ENCODE data around the gene UROS.

The UROS gene

GRCh38 chr10:125792342-125793300, 30.4 kb downstream of the UROS start:
- WGBS, 2 experiments = 94% methylated on average over 14 of the region's 14 CpGs
- H3K27ac ChIP-seq (ENCODE audit: insufficient read depth, low read depth, low read length, poor library complexity, severe bottlenecking) = no peak overlapping the region
- no peaks in the 10 kb centered on the region for H3K27me3 ChIP-seq (ENCODE audit: control insufficient read depth, insufficient read depth, low read length, poor library complexity, severe bottlenecking)
- no peaks in the 10 kb centered on the region for H3K9me3 ChIP-seq (ENCODE audit: control insufficient read depth, low read length)
- H3K4me1 ChIP-seq (ENCODE audit: control insufficient read depth, insufficient read depth, low read length) = no peaks in the 10 kb centered on the region
- peaks cover 7% of the 10 kb centered on the region for H3K36me3 ChIP-seq (ENCODE audit: control insufficient read depth, insufficient read depth, low read length)
- no peak overlapping the region for H3K4me3 ChIP-seq (ENCODE audit: insufficient read depth, low read depth, low read length)

DNA sequence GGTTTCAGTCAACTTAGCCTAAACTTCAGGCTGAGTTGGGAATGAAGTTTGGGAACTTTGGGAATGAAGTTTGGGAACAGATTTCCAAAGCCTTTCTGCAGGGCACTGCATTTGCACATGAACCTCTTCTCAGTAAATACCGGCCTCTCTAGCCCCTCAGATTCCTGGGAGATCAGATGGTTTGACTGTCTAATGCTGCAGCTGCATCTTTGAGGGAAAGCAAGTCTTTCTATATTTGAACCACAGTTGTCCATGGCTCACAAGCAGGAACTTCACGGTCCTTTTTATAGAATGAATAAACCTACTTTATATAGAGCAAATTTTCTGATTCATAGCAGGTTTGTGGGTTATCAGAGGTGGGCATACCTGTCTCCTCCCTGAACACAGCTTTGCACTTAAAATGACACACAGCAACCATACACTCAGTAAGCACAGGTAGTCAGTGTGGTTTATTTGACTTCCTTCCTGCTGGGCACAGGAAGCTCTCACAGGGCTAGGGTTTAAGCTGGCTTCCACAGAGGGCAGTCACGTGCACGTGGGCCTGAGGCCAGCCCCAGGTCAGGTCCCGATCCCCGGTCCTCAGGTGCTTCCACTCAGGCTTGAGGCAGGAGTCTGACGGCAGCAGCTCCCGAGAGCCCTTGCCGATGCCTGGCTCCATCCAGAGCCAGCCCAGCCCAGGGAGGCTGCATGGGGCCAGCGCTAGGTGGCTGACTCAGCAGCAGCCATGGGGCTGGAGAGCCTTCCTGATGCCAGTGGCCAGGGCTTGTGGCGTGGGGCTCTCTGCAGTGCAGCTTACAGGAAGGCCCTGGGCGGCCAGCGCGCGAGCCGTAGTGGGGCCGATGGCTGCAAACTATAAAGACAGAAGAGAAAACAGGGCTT, 34.7 kb downstream of the UROS start:
- Histone ChIP-seq H3K27me3 (ENCODE audit: control insufficient read depth, insufficient read depth, low read length, poor library complexity, severe bottlenecking) (no peaks in the 10 kb centered on the region), H3K4me3 (ENCODE audit: insufficient read depth, low read depth, low read length) (no peak overlapping the region), H3K9me3 (ENCODE audit: control insufficient read depth, low read length) (no peaks in the 10 kb centered on the region), H3K4me1 (ENCODE audit: control insufficient read depth, insufficient read depth, low read length) (no peaks in the 10 kb centered on the region), H3K36me3 (ENCODE audit: control insufficient read depth, insufficient read depth, low read length) (peaks cover 7% of the 10 kb centered on the region), H3K27ac (ENCODE audit: insufficient read depth, low read depth, low read length, poor library complexity, severe bottlenecking) (no peak overlapping the region)
- WGBS, 2 experiments = 90 to 91% methylated on average over 16 of the region's 17 CpGs

- Histone ChIP-seq H3K9me3 (ENCODE audit: control insufficient read depth, low read length) (no peaks in the 10 kb centered on the region), H3K36me3 (ENCODE audit: control insufficient read depth, insufficient read depth, low read length) (no peaks in the 10 kb centered on the region), H3K27ac (ENCODE audit: insufficient read depth, low read depth, low read length, poor library complexity, severe bottlenecking) (no peak overlapping the region), H3K4me3 (ENCODE audit: insufficient read depth, low read depth, low read length) (no peak overlapping the region), H3K27me3 (ENCODE audit: control insufficient read depth, insufficient read depth, low read length, poor library complexity, severe bottlenecking) (no peaks in the 10 kb centered on the region), H3K4me1 (ENCODE audit: control insufficient read depth, insufficient read depth, low read length) (no peaks in the 10 kb centered on the region)
- WGBS, 2 experiments = 72% methylated on average over 8 to 9 of the region's 9 CpGs
Measured at GRCh38 chr10:125785791-125786190, 37.3 kb downstream of the UROS start.

DNA sequence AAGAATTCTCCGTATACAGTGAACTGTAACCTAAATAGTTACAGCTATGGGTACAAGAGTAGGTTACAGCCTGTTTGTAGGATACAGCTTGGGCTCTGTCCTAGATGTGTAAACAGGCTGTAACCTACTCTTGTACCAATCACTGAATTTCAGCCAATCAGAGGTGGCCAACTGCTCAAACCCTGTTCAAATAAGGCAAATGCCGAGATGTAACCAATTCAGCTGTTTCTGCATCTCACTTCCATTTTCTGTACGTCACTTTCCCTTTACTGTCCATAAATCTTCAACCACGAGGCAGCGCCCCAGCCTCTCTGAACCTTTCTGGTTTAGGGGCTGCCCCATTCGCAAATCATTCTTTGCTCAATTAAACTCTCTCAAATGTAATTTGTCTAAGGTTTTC, 39.1 kb downstream of the UROS start:
- Histone ChIP-seq H3K4me1 (ENCODE audit: control insufficient read depth, insufficient read depth, low read length) (no peaks in the 10 kb centered on the region), H3K27me3 (ENCODE audit: control insufficient read depth, insufficient read depth, low read length, poor library complexity, severe bottlenecking) (no peaks in the 10 kb centered on the region), H3K27ac (ENCODE audit: insufficient read depth, low read depth, low read length, poor library complexity, severe bottlenecking) (no peak overlapping the region), H3K36me3 (ENCODE audit: control insufficient read depth, insufficient read depth, low read length) (no peaks in the 10 kb centered on the region), H3K9me3 (ENCODE audit: control insufficient read depth, low read length) (no peaks in the 10 kb centered on the region), H3K4me3 (ENCODE audit: insufficient read depth, low read depth, low read length) (no peak overlapping the region)
- WGBS, 2 experiments = 96 to 98% methylated on average over 5 to 6 of the region's 6 CpGs

GRCh38 chr10:125783408-125783807, 39.6 kb downstream of the UROS start:
- WGBS, 2 experiments = 93 to 96% methylated on average over 7 of the region's 7 CpGs
- no peaks in the 10 kb centered on the region for H3K36me3 ChIP-seq (ENCODE audit: control insufficient read depth, insufficient read depth, low read length)
- H3K4me1 ChIP-seq (ENCODE audit: control insufficient read depth, insufficient read depth, low read length) = no peaks in the 10 kb centered on the region
- H3K27ac ChIP-seq (ENCODE audit: insufficient read depth, low read depth, low read length, poor library complexity, severe bottlenecking) = no peak overlapping the region
- no peaks in the 10 kb centered on the region for H3K9me3 ChIP-seq (ENCODE audit: control insufficient read depth, low read length)
- no peak overlapping the region for H3K4me3 ChIP-seq (ENCODE audit: insufficient read depth, low read depth, low read length)
- no peaks in the 10 kb centered on the region for H3K27me3 ChIP-seq (ENCODE audit: control insufficient read depth, insufficient read depth, low read length, poor library complexity, severe bottlenecking)

- H3K4me3 ChIP-seq (ENCODE audit: insufficient read depth, low read depth, low read length) = no peak overlapping the region
Measured at GRCh38 chr10:125782616-125783015, 40.4 kb downstream of the UROS start.

DNA sequence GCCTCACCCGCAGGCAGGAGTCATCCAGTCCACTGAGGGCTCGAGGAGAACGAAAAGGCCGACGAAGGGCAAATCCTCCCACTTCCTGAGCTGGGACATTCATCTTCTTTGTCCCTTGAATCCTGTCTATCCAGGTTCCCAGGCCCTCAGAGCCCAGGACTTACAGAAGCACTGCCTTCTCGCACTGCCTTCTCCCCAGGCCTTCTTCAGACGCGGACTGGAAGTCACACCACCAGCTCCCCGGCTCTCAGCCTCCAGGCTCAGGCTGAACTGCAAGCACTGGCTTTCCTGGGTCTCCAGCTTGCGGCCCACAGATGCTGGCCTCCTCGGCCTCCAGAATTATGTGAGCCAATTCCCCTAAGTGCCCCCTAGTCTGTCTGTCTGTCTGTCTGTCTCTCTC, 41.0 kb downstream of the UROS start:
- no peaks in the 10 kb centered on the region for H3K4me1 ChIP-seq (ENCODE audit: control insufficient read depth, insufficient read depth, low read length)
- no peaks in the 10 kb centered on the region for H3K9me3 ChIP-seq (ENCODE audit: control insufficient read depth, low read length)
- no peaks in the 10 kb centered on the region for H3K27me3 ChIP-seq (ENCODE audit: control insufficient read depth, insufficient read depth, low read length, poor library complexity, severe bottlenecking)
- H3K27ac ChIP-seq (ENCODE audit: insufficient read depth, low read depth, low read length, poor library complexity, severe bottlenecking) = no peak overlapping the region
- H3K36me3 ChIP-seq (ENCODE audit: control insufficient read depth, insufficient read depth, low read length) = no peaks in the 10 kb centered on the region
- H3K4me3 ChIP-seq (ENCODE audit: insufficient read depth, low read depth, low read length) = no peak overlapping the region
- 87 to 89% methylated on average over 11 of the region's 11 CpGs for WGBS, 2 experiments

More at GRCh38 chr10:125782616-125783015, 40.4 kb downstream of the UROS start:
- Histone ChIP-seq H3K27ac (ENCODE audit: insufficient read depth, low read depth, low read length, poor library complexity, severe bottlenecking) (no peak overlapping the region), H3K9me3 (ENCODE audit: control insufficient read depth, low read length) (no peaks in the 10 kb centered on the region), H3K27me3 (ENCODE audit: control insufficient read depth, insufficient read depth, low read length, poor library complexity, severe bottlenecking) (no peaks in the 10 kb centered on the region), H3K36me3 (ENCODE audit: control insufficient read depth, insufficient read depth, low read length) (no peaks in the 10 kb centered on the region), H3K4me1 (ENCODE audit: control insufficient read depth, insufficient read depth, low read length) (no peaks in the 10 kb centered on the region)
- 89 to 90% methylated on average over 11 of the region's 11 CpGs for WGBS, 2 experiments

DNA sequence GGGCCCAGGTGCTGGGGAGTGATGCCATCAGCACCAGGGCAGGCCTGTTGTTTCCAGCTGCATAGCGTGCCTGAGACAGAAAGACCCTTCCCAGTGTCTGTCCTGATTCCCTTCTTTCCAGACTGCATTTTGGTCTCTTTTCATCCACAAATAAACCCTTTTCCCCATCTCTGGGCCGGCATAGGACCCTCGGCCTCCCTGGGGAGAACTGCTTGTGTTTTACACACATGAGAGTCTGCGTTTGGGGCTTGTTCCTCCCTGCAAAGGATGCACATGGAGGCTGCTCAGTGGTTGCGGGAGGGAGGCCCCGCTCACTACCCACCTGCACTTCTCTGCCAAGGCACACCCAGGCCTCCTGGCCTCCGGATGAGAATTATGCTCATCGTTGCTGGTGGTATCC, 41.7 kb downstream of the UROS start:
- 94 to 95% methylated on average over 8 of the region's 8 CpGs for WGBS, 2 experiments

GRCh38 chr10:125779403-125780327, 43.4 kb downstream of the UROS start:
- H3K27ac ChIP-seq (ENCODE audit: insufficient read depth, low read depth, low read length, poor library complexity, severe bottlenecking) = no peak overlapping the region
- H3K36me3 ChIP-seq (ENCODE audit: control insufficient read depth, insufficient read depth, low read length) = no peaks in the 10 kb centered on the region
- WGBS, 2 experiments = 80 to 84% methylated on average over 10 of the region's 10 CpGs
- no peaks in the 10 kb centered on the region for H3K9me3 ChIP-seq (ENCODE audit: control insufficient read depth, low read length)
- no peaks in the 10 kb centered on the region for H3K4me1 ChIP-seq (ENCODE audit: control insufficient read depth, insufficient read depth, low read length)
- H3K4me3 ChIP-seq (ENCODE audit: insufficient read depth, low read depth, low read length) = no peak overlapping the region
- H3K27me3 ChIP-seq (ENCODE audit: control insufficient read depth, insufficient read depth, low read length, poor library complexity, severe bottlenecking) = no peaks in the 10 kb centered on the region

More for the DNA sequence above, 41.7 kb downstream of the UROS start:
- Histone ChIP-seq H3K27ac (ENCODE audit: insufficient read depth, low read depth, low read length, poor library complexity, severe bottlenecking) (no peak overlapping the region), H3K36me3 (ENCODE audit: control insufficient read depth, insufficient read depth, low read length) (no peaks in the 10 kb centered on the region), H3K4me3 (ENCODE audit: insufficient read depth, low read depth, low read length) (no peak overlapping the region), H3K27me3 (ENCODE audit: control insufficient read depth, insufficient read depth, low read length, poor library complexity, severe bottlenecking) (no peaks in the 10 kb centered on the region), H3K9me3 (ENCODE audit: control insufficient read depth, low read length) (no peaks in the 10 kb centered on the region), H3K4me1 (ENCODE audit: control insufficient read depth, insufficient read depth, low read length) (no peaks in the 10 kb centered on the region)

All from ectodermal cell (in vitro differentiated cells).